Esophagus squamous epithelium (tissue), 5 donors: ENCODE measurements around the gene PRR3. TPM values are rescaled to one million over a fixed set of nuclear protein-coding genes. Genes with fewer than 3 reads are reported as not detected.
"Not testable (repeated sequence)": the region's sequence is repeated elsewhere in the genome, so short reads cannot be mapped to it uniquely, and the experiment has no call there.

Experiments
- DNase-seq: peaks from one replicate; lab custom pipeline; 2025; lab: John Stamatoyannopoulos, UW
- H3K27ac ChIP-seq, 4 donors: fragments of 200-600 bp; sonication (generic); one replicate each; pipeline ENCODE4 v1.5.1; 2016 to 2019; ENCODE audit warnings: mild to moderate bottlenecking in 1 of 4
- H3K27me3 ChIP-seq, 4 donors: fragments of 200-600 bp; sonication (generic); 1 replicate in 3 of 4; 2 replicates in 1 of 4; pipeline versions ENCODE4 v1.5.1 to v1.6.0; 2017 to 2021; ENCODE audit warnings: antibody characterized with exemption in 1 of 4
- H3K36me3 ChIP-seq, 3 donors: fragments of 200-600 bp; sonication (generic); one replicate each; pipeline ENCODE4 v1.5.1; 2016 to 2019
- H3K4me1 ChIP-seq, 3 donors: fragments of 200-600 bp; sonication (generic); one replicate each; pipeline ENCODE4 v1.5.1; 2017 to 2019
- H3K4me3 ChIP-seq, 4 donors: fragments of 200-600 bp; sonication (generic); 1 replicate in 3 of 4; 2 replicates in 1 of 4; pipeline ENCODE4 v1.5.1; 2016 to 2019; ENCODE audit warnings: mild to moderate bottlenecking in 2 of 4, moderate library complexity in 1 of 4
- H3K9me3 ChIP-seq, 3 donors: fragments of 200-600 bp; sonication (generic); one replicate each; pipeline ENCODE4 v1.5.1; 2016 to 2019
- CTCF ChIP-seq, 6 experiments: fragments of 450-650 bp in 4 of 6; fragments of 200-600 bp in 2 of 6; sonication (generic) in 2 of 6; IDR thresholded peaks; one replicate each; pipeline ENCODE4 v1.5.1; 2016 to 2019; ENCODE audit warnings: antibody characterized with exemption in 6 of 6, mild to moderate bottlenecking in 4 of 6, moderate library complexity in 4 of 6
- POLR2A ChIP-seq, 4 donors: fragments of 450-650 bp; IDR thresholded peaks; one replicate each; pipeline ENCODE4 v1.6.1; 2017; ENCODE audit warnings: antibody characterized with exemption in 4 of 4, mild to moderate bottlenecking in 4 of 4, moderate library complexity in 3 of 4
- WGBS, 2 donors: methylation state at CpG; one replicate each; pipeline ENCODE4 v1.1.5; 2018; 5-methylcytosine and 5-hydroxymethylcytosine counted together
- intact Hi-C: fragments of 100-400 bp; cut with DNase I; formaldehyde crosslinking; loops from one replicate; pipeline ENCODE4 v1.15.0; 2022
- total RNA-seq, 4 donors: library from RNA; depleted of rRNA; stranded (reverse); fragments of >200 nt; gene quantifications; one replicate each; pipeline ENCODE4 v1.1.0, GENCODE V29; 2016
- donor health status: DM: yes; HTN: yes; CAD: no.

The PRR3 gene
- total RNA-seq, 4 donors from 2014 or later = 3.2 to 11.6 (median 5.8) TPM

- no peak for TF ChIP-seq CTCF (IDR thresholded peaks at IDR 0.05)
- TF ChIP-seq POLR2A (IDR thresholded peaks at IDR 0.05) = peak in 1 of 4 donors; percentile 4
- H3K27ac ChIP-seq = peak overlapping the region; percentile 82 to 94 (median 88)
- 45 to 53% methylated on average over 2 to 5 of the region's 6 CpGs for WGBS, 2 donors
- H3K4me1 ChIP-seq = peaks cover 0 to 48% (median 23%) of the 10 kb centered on the region in 3 donors
- intact Hi-C loops = no loop called here
- H3K9me3 ChIP-seq = no peaks in the 10 kb centered on the region
- H3K4me3 ChIP-seq = peak overlapping the region in 3 of 4 donors; percentile 2 to 36 (median 2)
- no peaks in the 10 kb centered on the region for H3K27me3 ChIP-seq
- H3K36me3 ChIP-seq = no peaks in the 10 kb centered on the region
- DNase-seq = no peak
These were observed 36.6 kb upstream of the PRR3 start for GRCh38 chr6:30520522-30520921.

GRCh38 chr6:30521082-30521481 is 36.0 kb upstream of the PRR3 start:
- intact Hi-C loops, DNase-seq, H3K36me3 ChIP-seq, H3K9me3 ChIP-seq, H3K27me3 ChIP-seq: not testable (repeated sequence)
- H3K4me3 ChIP-seq = peak overlapping the region in 3 of 4 donors; percentile 2 to 36 (median 2)
- H3K27ac ChIP-seq = peak overlapping the region; percentile 82 to 94 (median 88)
- H3K4me1 ChIP-seq = peaks cover 0 to 43% (median 23%) of the 10 kb centered on the region in 3 donors
- 67% methylated on average over 1 of the region's 7 CpGs; no CpG with 5 or more reads in 1 of the 2 donors for WGBS, 2 donors

- DNase-seq, H3K36me3 ChIP-seq, H3K9me3 ChIP-seq, H3K4me3 ChIP-seq, H3K27me3 ChIP-seq, intact Hi-C loops: not testable (repeated sequence)
- Histone ChIP-seq H3K4me1 (peaks cover 0 to 38% (median 20%) of the 10 kb centered on the region in 3 donors), H3K27ac (peak overlapping the region in 3 of 4 donors; percentile 82 to 94 (median 88))
- WGBS, 2 donors = 66 to 69% methylated on average over 5 of the region's 5 CpGs
These were observed 35.1 kb upstream of the PRR3 start for GRCh38 chr6:30521952-30522351.

GRCh38 chr6:30526444-30526843 is 30.7 kb upstream of the PRR3 start:
- H3K27me3 ChIP-seq, H3K4me3 ChIP-seq, DNase-seq, H3K36me3 ChIP-seq, intact Hi-C loops, H3K27ac ChIP-seq, H3K9me3 ChIP-seq: not testable (repeated sequence)
- WGBS, 2 donors = 87 to 98% methylated on average over 3 of the region's 3 CpGs
- H3K4me1 ChIP-seq = peaks cover 0 to 22% (median 14%) of the 10 kb centered on the region in 3 donors

DNA sequence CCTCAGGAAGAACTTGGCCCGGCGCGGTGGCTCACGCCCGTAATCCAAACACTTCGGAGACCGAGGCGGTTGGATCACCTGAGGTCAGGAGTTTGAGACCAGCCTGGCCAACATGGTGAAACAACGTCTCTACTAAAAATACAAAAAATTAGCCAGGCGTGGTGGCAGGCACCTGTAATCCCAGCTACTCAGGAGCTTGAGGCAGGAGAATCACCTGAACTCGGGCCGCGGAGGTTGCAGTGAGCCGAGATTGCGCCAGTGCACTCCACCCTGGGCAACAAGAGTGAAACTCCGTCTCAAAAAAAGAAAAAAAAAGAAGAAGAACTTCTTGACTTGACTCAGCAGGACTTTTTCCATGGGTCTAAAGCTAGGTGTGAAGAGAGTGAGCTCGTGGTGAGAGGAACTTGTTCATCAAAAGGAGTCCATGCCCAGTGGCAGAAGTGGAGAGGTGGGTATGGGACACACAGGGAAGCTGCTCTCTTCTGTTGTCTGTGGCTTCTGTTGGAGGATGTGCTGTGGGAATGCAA is 27.7 kb upstream of the PRR3 start:
- H3K27ac ChIP-seq, intact Hi-C loops, H3K9me3 ChIP-seq, H3K4me3 ChIP-seq, H3K36me3 ChIP-seq, DNase-seq, H3K27me3 ChIP-seq: not testable (repeated sequence)
- 74 to 76% methylated on average over 9 to 17 of the region's 17 CpGs for WGBS, 2 donors
- H3K4me1 ChIP-seq = peaks cover 0 to 25% (median 13%) of the 10 kb centered on the region in 3 donors
- peak in 1 of 4 donors; percentile 11 for TF ChIP-seq POLR2A (IDR thresholded peaks at IDR 0.05)

DNA sequence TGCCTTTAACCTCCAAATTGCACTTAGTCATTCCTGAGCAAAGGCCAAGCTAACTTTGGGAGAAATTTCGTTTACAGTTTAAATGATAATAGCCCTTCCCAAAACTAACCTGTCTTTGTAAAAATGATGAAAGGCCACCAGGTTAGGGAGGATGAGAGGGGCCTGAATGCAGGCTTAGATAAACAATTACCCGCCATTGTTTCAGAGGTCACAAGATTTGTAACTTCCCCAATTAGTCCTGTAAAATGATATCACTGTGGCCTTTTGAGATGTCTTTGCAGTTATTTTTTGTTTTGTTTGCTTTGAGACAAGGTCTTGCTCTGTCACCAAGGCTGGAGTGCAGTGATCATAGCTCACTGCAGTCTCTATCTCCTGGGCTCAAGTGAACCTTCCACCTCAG is 27.1 kb upstream of the PRR3 start:
- no peak for TF ChIP-seq POLR2A (IDR thresholded peaks at IDR 0.05)
- TF ChIP-seq CTCF (IDR thresholded peaks at IDR 0.05) = no peak
- no peak for DNase-seq
- intact Hi-C loops = loop anchor here (5.0 kb wide), 1 partner anchor 43 kb away; the partner anchor contains the start of gene HLA-E
- Histone ChIP-seq H3K4me3 (no peak overlapping the region), H3K27me3 (no peaks in the 10 kb centered on the region), H3K36me3 (no peaks in the 10 kb centered on the region), H3K27ac (peak overlapping the region in 1 of 4 donors; percentile 14), H3K4me1 (peaks cover 0 to 25% (median 13%) of the 10 kb centered on the region in 3 donors), H3K9me3 (no peaks in the 10 kb centered on the region)
- WGBS, 2 donors = 53 to 70% methylated on average over 2 of the region's 2 CpGs

- Histone ChIP-seq H3K27ac (no peak overlapping the region), H3K27me3 (no peaks in the 10 kb centered on the region), H3K4me3 (no peak overlapping the region), H3K36me3 (no peaks in the 10 kb centered on the region), H3K4me1 (peaks cover 0 to 10% (median 4%) of the 10 kb centered on the region in 3 donors), H3K9me3 (no peaks in the 10 kb centered on the region)
- TF ChIP-seq POLR2A (IDR thresholded peaks at IDR 0.05) (no peak), CTCF (IDR thresholded peaks at IDR 0.05) (no peak)
- WGBS, 2 donors = 58 to 66% methylated on average over 11 to 13 of the region's 15 CpGs
- intact Hi-C loops = loop anchor here (5.0 kb wide), 1 partner anchor 46 kb away; the partner anchor contains the start of gene HLA-E
- DNase-seq = no peak
These were observed 23.4 kb upstream of the PRR3 start for GRCh38 chr6:30533460-30534294.
